NK-92 (cell line): ENCODE results near the gene ADGRL2.
"Not testable (repeated sequence)": the region's sequence is repeated elsewhere in the genome, so short reads cannot be mapped to it uniquely, and the experiment has no call there.

Experiments used
- DNase-seq: peaks from one replicate; lab custom pipeline; 2025; ENCODE audit not compliant: unreplicated experiment; lab: John Stamatoyannopoulos, UW

The ADGRL2 gene

GRCh38 chr1:81846630-81847029 is 45.9 kb downstream of the ADGRL2 start:
- no peak for DNase-seq

- DNase-seq, result no peak
Measured at GRCh38 chr1:81847063-81847462, 46.3 kb downstream of the ADGRL2 start.

- no peak for DNase-seq
Measured at GRCh38 chr1:81848880-81849682, 48.3 kb downstream of the ADGRL2 start.

GRCh38 chr1:81850031-81850430 is 49.3 kb downstream of the ADGRL2 start:
- DNase-seq, result no peak

GRCh38 chr1:81850495-81850894 is 49.8 kb downstream of the ADGRL2 start:
- no peak for DNase-seq

GRCh38 chr1:81851217-81851616 is 50.5 kb downstream of the ADGRL2 start:
- DNase-seq, result no peak

GRCh38 chr1:81852961-81853360 is 52.2 kb downstream of the ADGRL2 start:
- no peak for DNase-seq

- no peak for DNase-seq
Measured at GRCh38 chr1:81867235-81867634, 66.5 kb downstream of the ADGRL2 start.

- no peak for DNase-seq
Measured at GRCh38 chr1:81869307-81869706, 68.6 kb downstream of the ADGRL2 start.

- DNase-seq, result not testable (repeated sequence)
Measured at GRCh38 chr1:81871091-81871490, 70.4 kb downstream of the ADGRL2 start.

- no peak for DNase-seq
Measured at GRCh38 chr1:81873946-81874345, 73.2 kb downstream of the ADGRL2 start.

- DNase-seq, result no peak
Measured at GRCh38 chr1:81874461-81874860, 73.7 kb downstream of the ADGRL2 start.

GRCh38 chr1:81874940-81875339 is 74.2 kb downstream of the ADGRL2 start:
- DNase-seq, result no peak

- DNase-seq, result no peak
Measured at GRCh38 chr1:81876901-81877733, 76.4 kb downstream of the ADGRL2 start.

GRCh38 chr1:81877940-81878339 is 77.2 kb downstream of the ADGRL2 start:
- DNase-seq, result no peak

- DNase-seq, result no peak
Measured at GRCh38 chr1:81878538-81878937, 77.8 kb downstream of the ADGRL2 start.

- no peak for DNase-seq
Measured at GRCh38 chr1:81880781-81881180, 80.0 kb downstream of the ADGRL2 start.

- no peak for DNase-seq
Measured at GRCh38 chr1:81885291-81885690, 84.6 kb downstream of the ADGRL2 start.

- not testable (repeated sequence) for DNase-seq
Measured at GRCh38 chr1:81886292-81886691, 85.6 kb downstream of the ADGRL2 start.

- no peak for DNase-seq
Measured at GRCh38 chr1:81887421-81888144, 86.8 kb downstream of the ADGRL2 start.

GRCh38 chr1:81889166-81889565 is 88.4 kb downstream of the ADGRL2 start:
- no peak for DNase-seq

- no peak for DNase-seq
Measured at GRCh38 chr1:81894867-81895266, 94.1 kb downstream of the ADGRL2 start.
